ENCODE data around the gene PKNOX2.

GRCh38 chr11:125325196-125325595 is 160.6 kb downstream of the PKNOX2 start:
- no peak for TF ChIP-seq CTCF (IDR thresholded peaks at IDR 0.05; ENCODE audit: insufficient read depth, low read length)
- no peak for TF ChIP-seq POLR2AphosphoS5 (IDR thresholded peaks at IDR 0.05; ENCODE audit: low read depth)
- no peak for TF ChIP-seq GABPA (IDR thresholded peaks at IDR 0.05; ENCODE audit: low read depth)
- TF ChIP-seq REST (IDR thresholded peaks at IDR 0.05; ENCODE audit: insufficient replicate concordance, low read depth): no peak
- TF ChIP-seq SPI1 (IDR thresholded peaks at IDR 0.05; ENCODE audit: borderline replicate concordance, low read depth): no peak
